Transverse colon (tissue), 4 donors: ENCODE data around the gene PPAN. TPM values are rescaled to one million over a fixed set of nuclear protein-coding genes. Genes with fewer than 3 reads are reported as not detected.

ENCODE experiments used
- DNase-seq: peaks from one replicate; pipeline ENCODE4 v3.0.0-alpha.2; 2019
- H3K27ac ChIP-seq, 4 donors: fragments of 200-600 bp; sonication (generic); 2 replicates each; pipeline ENCODE4 v1.5.1; 2016 to 2018; ENCODE audit warnings: inconsistent platforms in 4 of 4
- H3K27me3 ChIP-seq: fragments of 200-600 bp; sonication (generic); 2 replicates; pipeline ENCODE4 v1.5.1; 2017; ENCODE audit warnings: inconsistent platforms
- H3K36me3 ChIP-seq, 4 donors: fragments of 200-600 bp; sonication (generic); 2 replicates each; pipeline ENCODE4 v1.5.1; 2017 to 2019; ENCODE audit warnings: inconsistent platforms in 4 of 4
- H3K4me1 ChIP-seq, 4 donors: fragments of 200-600 bp; sonication (generic); 2 replicates each; pipeline ENCODE4 v1.5.1; 2017 to 2020; ENCODE audit warnings: inconsistent platforms in 4 of 4
- H3K4me3 ChIP-seq, 4 donors: fragments of 200-600 bp; sonication (generic); 1 replicate in 1 of 4; 2 replicates in 3 of 4; pipeline versions ENCODE4 v1.5.1 to v1.6.1; 2017 to 2019; ENCODE audit warnings: inconsistent platforms in 4 of 4
- H3K9me3 ChIP-seq, 2 donors: fragments of 200-600 bp; sonication (generic); 2 replicates each; pipeline ENCODE4 v1.5.1; 2017 to 2019; ENCODE audit warnings: inconsistent platforms in 2 of 2
- EP300 ChIP-seq: sonication (generic); formaldehyde crosslinking; IDR thresholded peaks from one replicate; pipeline ENCODE4 v1.6.1; 2017; ENCODE audit warnings: antibody characterized with exemption, low read depth
- POLR2A ChIP-seq: fragments of 450-650 bp; IDR thresholded peaks from one replicate; pipeline ENCODE4 v1.6.1; 2016; ENCODE audit warnings: antibody characterized with exemption, mild to moderate bottlenecking, moderate library complexity
- POLR2AphosphoS5 ChIP-seq, 3 donors: sonication (generic); formaldehyde crosslinking; IDR thresholded peaks; one replicate each; pipeline ENCODE4 v1.6.1; 2016; ENCODE audit warnings: antibody characterized with exemption in 3 of 3
- WGBS, 2 donors: methylation state at CpG; one replicate each; pipeline ENCODE4 v1.1.5; 2018; ENCODE audit warnings: low coverage in 1 of 2; 5-methylcytosine and 5-hydroxymethylcytosine counted together
- in situ Hi-C, 4 donors: fragments of 200-750 bp; cut with MboI; loops; one replicate each; pipeline versions ENCODE4 v1.15.0 to v1.15.1; 2017; ENCODE audit warnings: low sequenced_read_pairs in 3 of 4, low pct_ligation_motif_present in 1 of 4, low pct_unique_long_range_greater_than_20kb in 1 of 4
- intact Hi-C: fragments of 100-400 bp; cut with DNase I; formaldehyde crosslinking; loops from one replicate; pipeline ENCODE4 v1.15.1; 2023; ENCODE audit warnings: low total_unique reads
- total RNA-seq, 4 donors: library from RNA; depleted of rRNA; stranded (reverse); fragments of >200 nt; gene quantifications; one replicate each; pipeline ENCODE4 v1.1.0, GENCODE V29; 2016
- TF ChIP-seq, protein P1 (sequence below), 5 experiments: fragments of 200-600 bp in 3 of 5; fragments of 450-650 bp in 2 of 5; sonication (generic) in 3 of 5; IDR thresholded peaks; 1 replicate in 2 of 5; 2 replicates in 3 of 5; pipeline ENCODE4 v1.5.1; 2016 to 2017; ENCODE audit warnings: antibody characterized with exemption in 5 of 5, inconsistent platforms in 3 of 5, mild to moderate bottlenecking in 2 of 5, moderate library complexity in 1 of 5

The PPAN gene
- total RNA-seq, 4 donors from 2014 or later, result 10.1 to 31.8 (median 21.5) TPM

DNA sequence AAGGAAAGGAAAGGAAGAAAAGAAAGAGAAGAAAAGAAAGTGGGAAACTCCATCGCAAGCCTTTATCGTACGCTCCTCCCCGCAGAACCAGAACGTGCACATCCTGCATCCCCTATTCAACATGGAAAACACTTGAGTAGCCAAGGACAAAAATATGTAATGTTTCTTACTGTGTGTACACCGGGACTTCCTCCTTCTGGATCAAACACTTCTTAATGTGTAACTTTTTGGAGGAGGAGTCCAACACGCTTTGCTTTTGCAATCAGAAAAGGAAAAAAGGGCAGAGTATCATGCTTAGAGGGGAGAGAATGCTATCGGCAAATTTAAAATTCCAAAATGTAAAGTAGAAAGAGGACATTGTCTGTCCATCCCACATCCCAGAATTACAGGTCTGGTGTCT is 27.8 kb upstream of the PPAN start:
- Histone ChIP-seq H3K4me3 (no peak overlapping the region), H3K36me3 (no peaks in the 10 kb centered on the region), H3K4me1 (no peaks in the 10 kb centered on the region), H3K27ac (no peak overlapping the region), H3K9me3 (no peaks in the 10 kb centered on the region), H3K27me3 (no peaks in the 10 kb centered on the region)
- in situ Hi-C loops (no loop called here), intact Hi-C loops (no loop called here)
- TF ChIP-seq EP300, result no peak
- no peak for TF ChIP-seq POLR2AphosphoS5 (IDR thresholded peaks at IDR 0.05)
- TF ChIP-seq, protein P1, sequence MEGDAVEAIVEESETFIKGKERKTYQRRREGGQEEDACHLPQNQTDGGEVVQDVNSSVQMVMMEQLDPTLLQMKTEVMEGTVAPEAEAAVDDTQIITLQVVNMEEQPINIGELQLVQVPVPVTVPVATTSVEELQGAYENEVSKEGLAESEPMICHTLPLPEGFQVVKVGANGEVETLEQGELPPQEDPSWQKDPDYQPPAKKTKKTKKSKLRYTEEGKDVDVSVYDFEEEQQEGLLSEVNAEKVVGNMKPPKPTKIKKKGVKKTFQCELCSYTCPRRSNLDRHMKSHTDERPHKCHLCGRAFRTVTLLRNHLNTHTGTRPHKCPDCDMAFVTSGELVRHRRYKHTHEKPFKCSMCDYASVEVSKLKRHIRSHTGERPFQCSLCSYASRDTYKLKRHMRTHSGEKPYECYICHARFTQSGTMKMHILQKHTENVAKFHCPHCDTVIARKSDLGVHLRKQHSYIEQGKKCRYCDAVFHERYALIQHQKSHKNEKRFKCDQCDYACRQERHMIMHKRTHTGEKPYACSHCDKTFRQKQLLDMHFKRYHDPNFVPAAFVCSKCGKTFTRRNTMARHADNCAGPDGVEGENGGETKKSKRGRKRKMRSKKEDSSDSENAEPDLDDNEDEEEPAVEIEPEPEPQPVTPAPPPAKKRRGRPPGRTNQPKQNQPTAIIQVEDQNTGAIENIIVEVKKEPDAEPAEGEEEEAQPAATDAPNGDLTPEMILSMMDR (IDR thresholded peaks at IDR 0.05), result no peak
- no peak for TF ChIP-seq POLR2A
- WGBS, 2 donors, result 57 to 64% methylated on average over 8 of the region's 8 CpGs
- DNase-seq, result no peak

DNA sequence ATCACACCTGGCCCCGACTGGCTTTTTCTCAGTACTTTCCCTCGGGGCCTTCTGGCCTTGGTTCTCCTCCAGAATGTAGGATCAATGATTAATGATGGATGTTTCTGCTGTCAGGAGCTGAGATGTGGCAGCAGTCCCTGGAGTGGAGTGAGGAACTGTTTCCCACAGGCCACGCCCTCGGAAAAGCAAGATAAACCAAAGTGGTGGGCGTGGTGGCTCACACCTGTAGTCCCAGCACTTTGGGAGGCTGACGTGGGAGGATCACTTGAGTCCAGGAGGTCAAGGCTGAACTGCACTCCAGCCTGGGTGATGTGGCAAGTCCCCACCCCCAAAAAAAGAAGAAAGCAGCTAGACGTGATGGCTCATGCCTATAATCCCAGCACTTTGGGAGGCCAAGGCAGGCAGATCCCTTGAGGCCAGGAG is 27.1 kb upstream of the PPAN start:
- WGBS, 2 donors, result 41 to 60% methylated on average over 3 to 7 of the region's 7 CpGs
- H3K27ac ChIP-seq, result no peak overlapping the region

DNA sequence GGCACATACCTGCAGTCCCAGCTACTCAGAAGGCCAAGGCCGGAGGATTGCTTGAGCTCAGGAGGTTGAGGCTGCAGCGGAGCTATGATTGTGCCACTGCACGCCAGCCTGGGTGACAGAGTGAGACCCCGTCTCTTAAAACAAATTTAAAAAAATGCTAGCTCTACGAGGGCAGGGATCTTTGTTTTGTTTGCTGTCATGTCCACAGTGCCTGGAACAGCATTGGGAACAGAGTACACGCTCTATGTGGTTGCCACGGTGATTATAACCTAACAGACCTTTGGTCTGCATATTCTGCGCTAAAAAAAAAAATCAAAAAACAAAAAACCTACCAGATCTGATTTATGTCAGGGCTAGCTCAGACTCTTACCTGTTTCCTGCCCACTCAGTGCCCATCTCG is 22.3 kb upstream of the PPAN start:
- H3K4me1 ChIP-seq, result peaks cover 0 to 5% (median 1%) of the 10 kb centered on the region in 4 donors
- no peaks in the 10 kb centered on the region for H3K9me3 ChIP-seq
- TF ChIP-seq EP300 (no peak), POLR2AphosphoS5 (IDR thresholded peaks at IDR 0.05) (no peak), POLR2A (no peak)
- TF ChIP-seq, protein P1 (IDR thresholded peaks at IDR 0.05), result no peak
- no peak for DNase-seq
- H3K27ac ChIP-seq, result no peak overlapping the region
- intact Hi-C loops (no loop called here), in situ Hi-C loops (no loop called here)
- no peaks in the 10 kb centered on the region for H3K36me3 ChIP-seq
- no peaks in the 10 kb centered on the region for H3K27me3 ChIP-seq
- no peak overlapping the region for H3K4me3 ChIP-seq
- 77 to 88% methylated on average over 4 to 9 of the region's 9 CpGs for WGBS, 2 donors

More for the DNA sequence above, 27.1 kb upstream of the PPAN start:
- Histone ChIP-seq H3K4me3 (no peak overlapping the region), H3K36me3 (no peaks in the 10 kb centered on the region), H3K27me3 (no peaks in the 10 kb centered on the region), H3K9me3 (no peaks in the 10 kb centered on the region), H3K4me1 (no peaks in the 10 kb centered on the region)
- in situ Hi-C loops (no loop called here), intact Hi-C loops (no loop called here)
- TF ChIP-seq POLR2A, result no peak
- TF ChIP-seq POLR2AphosphoS5 (IDR thresholded peaks at IDR 0.05), result no peak
- no peak for TF ChIP-seq EP300
- TF ChIP-seq, protein P1 (IDR thresholded peaks at IDR 0.05), result no peak
- peak; percentile 26 for DNase-seq

DNA sequence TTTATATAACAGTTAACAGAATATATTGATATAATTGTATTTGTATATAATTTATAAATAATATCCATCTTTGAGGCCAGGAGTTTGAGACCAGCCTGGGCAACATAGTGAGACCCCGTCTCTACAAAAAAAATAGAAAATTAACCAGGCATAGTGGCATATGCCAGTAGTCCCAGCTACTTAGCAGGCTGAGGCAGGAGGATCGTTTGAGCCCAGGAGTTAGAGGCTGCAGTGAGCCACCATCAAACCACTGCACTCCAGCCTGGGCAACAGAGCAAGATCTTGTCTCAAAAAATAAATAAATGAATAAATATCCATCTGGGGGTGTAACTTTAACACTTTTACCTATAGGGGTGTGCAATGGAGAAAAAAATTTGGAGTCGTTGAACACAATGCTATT is 21.4 kb upstream of the PPAN start:
- intact Hi-C loops, result no loop called here
- in situ Hi-C loops, result no loop called here
- H3K27me3 ChIP-seq, result no peaks in the 10 kb centered on the region
- H3K4me3 ChIP-seq, result no peak overlapping the region
- WGBS, 2 donors, result 62 to 70% methylated on average over 3 of the region's 3 CpGs
- H3K36me3 ChIP-seq, result no peaks in the 10 kb centered on the region
- H3K4me1 ChIP-seq, result peaks cover 0 to 5% (median 1%) of the 10 kb centered on the region in 4 donors
- no peaks in the 10 kb centered on the region for H3K9me3 ChIP-seq
- DNase-seq, result no peak
- no peak for TF ChIP-seq POLR2AphosphoS5 (IDR thresholded peaks at IDR 0.05)
- no peak for TF ChIP-seq EP300
- TF ChIP-seq POLR2A, result no peak
- TF ChIP-seq, protein P1 (IDR thresholded peaks at IDR 0.05), result no peak
- no peak overlapping the region for H3K27ac ChIP-seq
